K562 (cell line): Measurements from ENCODE around the gene GPR149. TPM values are rescaled to one million over a fixed set of nuclear protein-coding genes. Genes with fewer than 3 reads are reported as not detected.

Experiments
- ATAC-seq: fragments of 200-7000 bp; cut with Tn5 transposase; 3 replicates; pipeline ENCODE4 v1.9.1; 2020; ENCODE audit warnings: moderate library complexity
- BruUV-seq: library from RNA; stranded (reverse); fragments of 400-500 nt; replicated peaks from 2 replicates; lab custom pipeline; 2021; lab: Mats Ljungman, UMichigan
- CTCF ChIA-PET: fragments of 300-600 bp; formaldehyde crosslinking; extraction: SDS; loops from one replicate; lab custom pipeline; 2021; ENCODE audit warnings: low intra/inter-chr PET ratio; lab: Yijun Ruan, JAX
- POLR2A ChIA-PET: fragments of 300-600, 350-650 bp; sonication (Branson Sonifier 250); formaldehyde crosslinking; extraction: SDS; loops from one replicate; lab custom pipeline; 2021; ENCODE audit warnings: antibody characterized with exemption, inconsistent platforms; lab: Yijun Ruan, JAX
- DNase-seq, 4 experiments: peaks; one replicate each; pipeline versions ENCODE4 v3.0.0 to v3.0.0-alpha.2; 2011 to 2018; ENCODE audit warnings: low spot score in 3 of 4, mixed read lengths in 3 of 4; ENCODE audit errors: extremely low read depth in 1 of 4
- FAIRE-seq: peaks from 2 replicates; lab custom pipeline; 2011; peaks lifted over from hg19 to GRCh38; lab: Jason Lieb, UNC
- H2AFZ ChIP-seq: 2 replicates; pipeline ENCODE4 v1.6.0; 2011; ENCODE audit warnings: low read depth, low read length, control low read depth, inconsistent platforms
- H3K27ac ChIP-seq: fragments of 200-600 bp; 3 replicates; pipeline ENCODE4 v1.8.0; 2011; ENCODE audit warnings: low read depth, mild to moderate bottlenecking, control low read depth, inconsistent platforms, low read length, moderate library complexity, mixed read lengths; ENCODE audit errors: extremely low read depth
- H3K27me3 ChIP-seq, 2 experiments: fragments of 300-600 bp in 1 of 2; 2 replicates in 1 of 2; 3 replicates in 1 of 2; pipeline versions ENCODE4 v1.6.0 to v1.8.0; 2011; ENCODE audit warnings: inconsistent platforms in 2 of 2, low read length in 2 of 2, mild to moderate bottlenecking in 1 of 2, mixed read lengths in 1 of 2, moderate library complexity in 1 of 2; ENCODE audit not compliant: control insufficient read depth in 2 of 2, insufficient read depth in 2 of 2
- H3K36me3 ChIP-seq: fragments of 300-600 bp; 3 replicates; pipeline ENCODE4 v1.8.0; 2011; ENCODE audit warnings: mild to moderate bottlenecking, low read length, inconsistent platforms; ENCODE audit not compliant: control insufficient read depth, insufficient read depth
- H3K4me1 ChIP-seq, 2 experiments: fragments of 200-600 bp in 1 of 2; replicated peaks in 1 of 2; 2 replicates in 1 of 2; 3 replicates in 1 of 2; pipeline versions ENCODE4 v1.5.1 to v1.8.0; 2011; ENCODE audit warnings: inconsistent platforms in 2 of 2, low read length in 2 of 2, mild to moderate bottlenecking in 1 of 2, mixed read lengths in 1 of 2, moderate library complexity in 1 of 2; ENCODE audit not compliant: control insufficient read depth in 2 of 2, insufficient read depth in 2 of 2
- H3K4me2 ChIP-seq: 2 replicates; pipeline ENCODE4 v1.6.1; 2011; ENCODE audit warnings: low read length, control low read depth, inconsistent platforms, mixed read lengths; ENCODE audit not compliant: insufficient read depth
- H3K4me3 ChIP-seq: fragments of 200-600 bp; sonication (generic), shearing (Covaris generic); 2 replicates; pipeline ENCODE4 v1.5.1; 2016; ENCODE audit warnings: control low read depth, inconsistent platforms
- H3K79me2 ChIP-seq: fragments of 200-600 bp; 3 replicates; pipeline ENCODE4 v1.8.0; 2011; ENCODE audit warnings: low read length, inconsistent platforms; ENCODE audit not compliant: control insufficient read depth, insufficient read depth
- H3K9ac ChIP-seq, 2 experiments: 2 replicates each; pipeline versions ENCODE4 v1.6.0 to v1.6.1; 2011; ENCODE audit warnings: low read depth in 2 of 2, low read length in 2 of 2, control low read depth in 1 of 2, inconsistent platforms in 1 of 2, mild to moderate bottlenecking in 1 of 2, mixed read lengths in 1 of 2; ENCODE audit not compliant: insufficient read depth in 1 of 2
- H3K9me1 ChIP-seq: one replicate; pipeline ENCODE4 v1.6.0; 2011; ENCODE audit warnings: inconsistent platforms, mild to moderate bottlenecking, low read length, moderate library complexity; ENCODE audit not compliant: control insufficient read depth, insufficient read depth
- H3K9me3 ChIP-seq: replicated peaks from 2 replicates; pipeline ENCODE4 v1.5.1; 2011; ENCODE audit warnings: low read depth, low read length, inconsistent platforms; ENCODE audit not compliant: control insufficient read depth, insufficient read depth
- H4K20me1 ChIP-seq: replicated peaks from 2 replicates; pipeline ENCODE4 v1.6.1; 2011; ENCODE audit warnings: low read length, inconsistent platforms, mixed read lengths; ENCODE audit not compliant: control insufficient read depth, insufficient read depth
- BRD4 ChIP-seq: fragments of 200-600 bp; sonication (generic); IDR thresholded peaks from 2 replicates; pipeline ENCODE4 v1.6.1; 2017; ENCODE audit warnings: inconsistent platforms
- GATA2 ChIP-seq: sonication (generic); formaldehyde crosslinking; IDR thresholded peaks from 2 replicates; pipeline ENCODE4 v1.4.0; 2020; ENCODE audit warnings: mild to moderate bottlenecking, missing genetic modification reagents
- JUNB ChIP-seq: fragments of 450-650 bp; formaldehyde crosslinking; conservative IDR thresholded peaks from 2 replicates; pipeline ENCODE4 v1.4.0; 2020; ENCODE audit warnings: mild to moderate bottlenecking
- MAX ChIP-seq: sonication (generic); formaldehyde crosslinking; IDR thresholded peaks from 2 replicates; pipeline ENCODE4 v1.9.0; 2022; ENCODE audit warnings: mild to moderate bottlenecking, missing genetic modification reagents
- NFIC ChIP-seq: fragments of 450-650 bp; IDR thresholded peaks from 2 replicates; pipeline ENCODE4 v1.6.1; 2017; ENCODE audit warnings: mild to moderate bottlenecking, inconsistent platforms
- SRSF7 ChIP-seq: fragments of 200-400 bp; formaldehyde crosslinking; optimal IDR thresholded peaks from 2 replicates; pipeline ENCODE3; 2017; ENCODE audit warnings: mild to moderate bottlenecking, low read depth, low read length
- ZBTB2 ChIP-seq: fragments of 450-650 bp; IDR thresholded peaks from 2 replicates; pipeline ENCODE4 v1.6.1; 2016; ENCODE audit warnings: antibody characterized with exemption
- ZNF444 ChIP-seq: fragments of 250-450 bp; sonication (Bioruptor Pico); IDR thresholded peaks from 2 replicates; pipeline ENCODE4 v1.4.0; 2020; ENCODE audit warnings: mild to moderate bottlenecking, moderate library complexity
- ZNF507 ChIP-seq: conservative IDR thresholded peaks from 2 replicates; pipeline ENCODE4 v1.6.1; 2017; ENCODE audit warnings: missing genetic modification characterization, missing compliant biosample characterization
- in situ Hi-C: fragments of 300-500 bp; cut with MboI; formaldehyde crosslinking; loops from 4 replicates; pipeline ENCODE4 v1.15.0; 2018; ENCODE audit warnings: inconsistent platforms, mixed read lengths
- intact Hi-C: fragments of 100-400 bp; cut with micrococcal nuclease; formaldehyde crosslinking; loops from 2 replicates; pipeline ENCODE4 v1.14.2; 2022
- polyA plus RNA-seq, 8 experiments: library from polyadenylated mRNA; depleted of rRNA in 4 of 8; stranded (reverse) in 5 of 8; unstranded in 3 of 8; fragments of >200 nt; fragmentation: Nextera tagmentation in 2 of 8; fragmentation: Illumina TruSeq in 1 of 8; extraction: Ambion mirVana in 2 of 8; extraction: Trizol in 1 of 8; gene quantifications; 2 replicates each; pipeline versions ENCODE4 v1.2.1 to v1.2.3, GENCODE V29; 2011 to 2014; ENCODE audit warnings: inconsistent platforms in 1 of 8, missing spikeins in 1 of 8
- total RNA-seq, 7 experiments: library from RNA; depleted of rRNA in 6 of 7; stranded (reverse); fragments of >200 nt in 6 of 7; fragmentation: Illumina TruSeq in 2 of 7; extraction: Trizol in 2 of 7; gene quantifications; 2 replicates each; pipeline versions ENCODE4 v1.2.1 to v1.2.3, GENCODE V29; 2011 to 2021; ENCODE audit warnings: low replicate concordance in 1 of 7

The GPR149 gene
- total and polyA plus RNA-seq, 9 of the 15 experiments (the other 6 are each of a cell fraction or from before 2014, with no cell fraction given): not detected

GRCh38 chr3:154364849-154365248 lies 65.1 kb downstream of the GPR149 start:
- POLR2A ChIA-PET: interaction anchor here (0.8 kb wide), 1 partner anchor 15 kb away, joined by 4 read pairs; no protein-coding TSS in a partner anchor
- no TSS peak for BruUV-seq
- Histone ChIP-seq H4K20me1 (no peaks in the 10 kb centered on the region), H3K9me1 (no peaks in the 10 kb centered on the region), H3K36me3 (no peaks in the 10 kb centered on the region)
- TF ChIP-seq JUNB (CRISPR knock-in tag) (no peak), SRSF7 (no peak), MAX (CRISPR knock-in tag) (no peak), ZNF444 (CRISPR knock-in tag) (no peak), NFIC (no peak), ZBTB2 (no peak), GATA2 (CRISPR knock-in tag) (no peak), BRD4 (no peak), ZNF507 (tag) (no peak)
- TF ChIP-seq, all 486 proteins: peak for 0
- Histone ChIP-seq H3K27me3 (no peaks in the 10 kb centered on the region; a peak in 1 of 5 replicates), H3K27ac (no peak overlapping the region), H2AFZ (no peak overlapping the region), H3K9me3 (no peaks in the 10 kb centered on the region), H3K4me1 (no peaks in the 10 kb centered on the region), H3K9ac (no peak overlapping the region), H3K4me3 (no peak overlapping the region), H3K79me2 (no peaks in the 10 kb centered on the region), H3K4me2 (no peak overlapping the region)
- ATAC-seq: no peak
- in situ Hi-C loops: no loop called here
- DNase-seq: no peak
- FAIRE-seq: no peak
- CTCF ChIA-PET: no interaction called here
- intact Hi-C loops: no loop called here
